Measurements from ENCODE around the gene KCNMA1. TPM values are rescaled to one million over a fixed set of nuclear protein-coding genes. Genes with fewer than 3 reads are reported as not detected.

KCNMA1 gene
- total RNA-seq, 2 experiments from 2014 or later = 0.55 to 1.5 TPM

DNA sequence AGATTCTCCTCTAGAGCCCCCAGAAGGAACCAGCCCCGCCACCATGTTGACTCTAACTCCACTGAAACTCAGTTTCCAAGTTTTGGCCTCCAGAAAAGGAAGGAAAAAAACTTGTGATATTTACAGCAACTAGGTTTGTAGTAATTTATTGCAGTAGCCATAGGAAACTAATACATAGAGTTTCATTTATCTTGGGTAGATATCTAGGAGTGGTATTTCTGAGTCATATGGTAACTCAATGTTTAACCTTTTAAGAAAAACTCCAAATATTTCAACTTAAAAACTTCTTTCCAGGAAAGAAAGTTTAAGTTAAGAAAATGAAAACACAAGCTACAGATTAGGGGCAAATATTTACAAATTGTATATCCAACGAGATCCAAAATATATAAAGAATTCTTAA lies 576.7 kb downstream of the KCNMA1 start:
- ATAC-seq = no peak
- Mint-ChIP-seq H3K4me3 (no peak overlapping the region), H3K36me3 (no peaks in the 10 kb centered on the region), H3K27me3 (peaks cover 3% of the 10 kb centered on the region), H3K9me3 (ENCODE audit: low read depth) (no peaks in the 10 kb centered on the region), H3K27ac (no peak overlapping the region), H3K4me1 (no peaks in the 10 kb centered on the region)
- CTCF ChIA-PET = no interaction called here
- no peak for DNase-seq

DNA sequence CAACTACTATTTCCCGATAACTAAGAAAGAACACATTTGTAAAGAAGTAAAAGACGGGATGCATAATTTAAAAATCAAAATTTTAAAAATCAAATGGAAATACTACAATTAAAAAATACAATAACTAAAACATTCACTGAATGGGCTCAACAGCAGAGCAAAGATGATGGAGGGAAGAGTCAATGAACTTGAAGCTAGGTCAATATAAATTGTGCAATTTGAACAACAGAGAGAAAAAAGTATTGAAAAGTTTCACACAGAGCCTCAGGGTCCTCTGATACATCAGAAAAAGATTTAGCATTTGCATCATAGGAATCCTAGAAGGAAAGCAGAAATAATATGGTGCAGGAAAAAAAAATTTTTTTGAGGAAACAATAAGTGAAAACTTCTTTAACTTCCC lies 581.0 kb downstream of the KCNMA1 start:
- CTCF ChIA-PET = no interaction called here
- Mint-ChIP-seq H3K36me3 (no peaks in the 10 kb centered on the region), H3K4me1 (no peaks in the 10 kb centered on the region), H3K9me3 (ENCODE audit: low read depth) (no peaks in the 10 kb centered on the region), H3K4me3 (no peak overlapping the region), H3K27ac (no peak overlapping the region), H3K27me3 (peaks cover 6% of the 10 kb centered on the region)
- DNase-seq = no peak
- ATAC-seq = no peak

DNA sequence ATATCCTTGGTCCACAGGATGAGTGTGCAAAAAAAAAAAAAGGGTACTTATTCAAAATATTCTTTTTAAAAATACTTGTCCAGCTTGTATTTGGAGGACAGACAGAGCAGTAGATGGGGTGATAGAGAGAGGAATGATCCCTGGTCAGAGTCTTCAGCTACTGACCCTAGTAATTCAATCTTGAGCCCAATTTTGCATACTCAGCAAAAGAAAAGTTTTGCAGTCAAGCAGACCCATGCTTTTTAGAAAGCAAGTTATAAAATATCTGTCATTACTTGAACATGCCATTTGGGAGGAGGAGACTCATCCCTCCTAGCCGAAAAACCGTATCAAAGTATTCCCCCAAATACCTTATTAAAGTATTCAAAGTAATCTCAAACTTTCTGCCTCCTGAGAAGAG lies 585.0 kb downstream of the KCNMA1 start:
- H3K4me1 Mint-ChIP-seq = no peaks in the 10 kb centered on the region
- ATAC-seq (no peak), DNase-seq (no peak)
- H3K27me3 Mint-ChIP-seq = peaks cover 3% of the 10 kb centered on the region
- no peaks in the 10 kb centered on the region for H3K9me3 Mint-ChIP-seq (ENCODE audit: low read depth)
- H3K36me3 Mint-ChIP-seq = no peaks in the 10 kb centered on the region
- CTCF ChIA-PET = no interaction called here
- H3K27ac Mint-ChIP-seq = no peak overlapping the region
- H3K4me3 Mint-ChIP-seq = no peak overlapping the region

DNA sequence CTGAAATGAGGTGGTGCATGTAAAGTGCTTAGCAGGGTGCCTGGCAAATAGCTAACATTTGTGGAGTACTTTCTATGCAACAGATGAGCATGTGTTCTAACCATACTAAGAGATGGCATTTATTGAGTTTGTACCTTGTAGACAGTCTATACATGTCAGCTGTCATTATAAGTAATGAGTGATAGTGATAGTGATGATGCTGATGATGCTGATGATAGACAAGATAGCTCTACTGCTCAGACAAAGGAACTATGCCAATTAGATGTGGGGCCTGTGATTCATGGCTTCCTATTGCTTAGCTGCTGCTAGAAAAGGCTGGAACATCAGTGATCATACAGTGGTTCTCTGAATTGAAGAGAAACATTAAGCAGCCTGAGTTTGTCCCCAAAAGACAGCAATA lies 585.8 kb downstream of the KCNMA1 start:
- H3K9me3 Mint-ChIP-seq (ENCODE audit: low read depth) = no peaks in the 10 kb centered on the region
- peaks cover 3% of the 10 kb centered on the region for H3K27me3 Mint-ChIP-seq
- H3K36me3 Mint-ChIP-seq = no peaks in the 10 kb centered on the region
- no peak for ATAC-seq
- DNase-seq = no peak
- no peak overlapping the region for H3K4me3 Mint-ChIP-seq
- CTCF ChIA-PET = no interaction called here
- H3K27ac Mint-ChIP-seq = no peak overlapping the region
- H3K4me1 Mint-ChIP-seq = no peaks in the 10 kb centered on the region

DNA sequence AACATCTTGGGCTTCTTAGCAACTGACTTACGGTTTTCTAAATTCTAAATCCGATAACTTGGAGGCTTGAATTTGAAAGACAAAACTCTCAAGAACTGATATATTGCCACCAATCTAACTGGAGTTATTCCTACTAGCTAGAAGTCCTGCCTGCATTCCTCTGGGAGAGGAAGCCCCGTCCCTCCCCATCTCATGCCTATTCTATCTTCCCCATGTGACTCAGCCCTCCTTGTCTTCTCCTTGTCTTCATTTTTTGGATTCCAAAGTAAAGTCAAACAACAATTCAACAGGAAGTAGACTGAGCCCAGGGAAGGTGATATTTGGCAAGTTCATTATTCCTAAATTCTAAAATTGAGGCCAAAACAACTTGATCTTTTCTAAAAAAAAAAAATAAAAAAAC lies 587.7 kb downstream of the KCNMA1 start:
- ATAC-seq = no peak
- no peak overlapping the region for H3K27ac Mint-ChIP-seq
- DNase-seq = no peak
- H3K4me3 Mint-ChIP-seq = no peak overlapping the region
- H3K27me3 Mint-ChIP-seq = peaks cover 5% of the 10 kb centered on the region
- H3K36me3 Mint-ChIP-seq = no peaks in the 10 kb centered on the region
- no peaks in the 10 kb centered on the region for H3K4me1 Mint-ChIP-seq
- no peaks in the 10 kb centered on the region for H3K9me3 Mint-ChIP-seq (ENCODE audit: low read depth)
- CTCF ChIA-PET = no interaction called here

DNA sequence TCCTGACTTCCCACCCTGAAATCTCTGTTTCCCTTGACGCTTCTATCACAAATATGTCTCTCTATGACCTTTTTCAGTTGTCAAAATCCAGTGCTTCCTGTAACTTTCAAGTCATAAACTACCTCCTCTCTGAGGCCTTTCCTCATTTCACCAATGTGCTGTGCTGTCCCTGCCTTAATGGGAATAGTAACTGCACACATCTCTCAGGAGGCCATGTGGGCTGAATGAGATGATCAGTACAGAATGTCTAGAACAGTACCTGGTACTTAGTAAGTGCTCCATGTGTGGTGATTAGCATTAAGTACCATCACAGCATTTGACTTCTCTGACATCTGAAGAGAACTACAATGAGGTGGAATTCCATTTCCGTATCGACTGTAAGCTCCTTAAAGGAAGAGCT lies 588.5 kb downstream of the KCNMA1 start:
- H3K36me3 Mint-ChIP-seq = no peaks in the 10 kb centered on the region
- H3K27ac Mint-ChIP-seq = no peak overlapping the region
- no peak overlapping the region for H3K4me3 Mint-ChIP-seq
- no peaks in the 10 kb centered on the region for H3K9me3 Mint-ChIP-seq (ENCODE audit: low read depth)
- DNase-seq (no peak), ATAC-seq (no peak)
- H3K4me1 Mint-ChIP-seq = no peaks in the 10 kb centered on the region
- CTCF ChIA-PET = no interaction called here
- H3K27me3 Mint-ChIP-seq = peaks cover 5% of the 10 kb centered on the region

DNA sequence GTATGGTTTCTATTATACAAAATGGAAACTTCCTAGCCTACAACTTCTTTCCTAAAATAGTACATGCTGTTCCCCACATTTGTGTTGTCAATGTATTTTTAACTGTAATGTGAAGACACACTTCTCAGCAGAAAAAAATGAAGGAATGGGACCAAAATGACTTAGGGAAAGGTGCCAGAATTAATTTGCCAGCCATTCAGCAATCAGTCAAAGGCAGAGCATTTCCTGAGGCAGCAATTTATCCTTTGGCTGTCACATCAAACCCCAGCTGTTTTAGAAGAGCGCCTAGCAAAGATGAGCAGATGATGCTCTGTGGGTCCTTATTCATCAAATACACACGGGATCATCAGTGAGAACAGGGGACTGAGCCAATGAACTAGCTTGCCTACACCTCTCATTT lies 592.5 kb downstream of the KCNMA1 start:
- H3K27ac Mint-ChIP-seq = no peak overlapping the region
- DNase-seq (no peak), ATAC-seq (no peak)
- no peaks in the 10 kb centered on the region for H3K36me3 Mint-ChIP-seq
- H3K9me3 Mint-ChIP-seq (ENCODE audit: low read depth) = no peaks in the 10 kb centered on the region
- CTCF ChIA-PET = no interaction called here
- no peak overlapping the region for H3K4me3 Mint-ChIP-seq
- peaks cover 8% of the 10 kb centered on the region for H3K4me1 Mint-ChIP-seq
- peaks cover 4% of the 10 kb centered on the region for H3K27me3 Mint-ChIP-seq

DNA sequence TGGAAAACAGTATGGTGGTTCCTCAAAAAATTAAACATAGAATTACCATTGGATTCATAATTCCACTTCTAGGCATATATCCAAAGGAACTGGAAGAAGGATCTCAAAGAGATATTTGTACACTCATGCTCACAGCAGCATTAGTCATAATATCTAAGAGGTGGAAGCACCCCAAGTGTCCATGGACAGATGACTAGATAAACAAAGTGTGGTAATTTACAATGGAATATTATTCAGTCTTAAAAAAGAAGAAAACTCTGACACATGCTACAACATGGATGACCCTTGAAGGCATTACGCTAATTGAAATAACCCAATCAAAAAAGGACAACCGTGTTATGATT lies 594.2 kb downstream of the KCNMA1 start:
- no peaks in the 10 kb centered on the region for H3K9me3 Mint-ChIP-seq (ENCODE audit: low read depth)
- no peak for ATAC-seq

DNA sequence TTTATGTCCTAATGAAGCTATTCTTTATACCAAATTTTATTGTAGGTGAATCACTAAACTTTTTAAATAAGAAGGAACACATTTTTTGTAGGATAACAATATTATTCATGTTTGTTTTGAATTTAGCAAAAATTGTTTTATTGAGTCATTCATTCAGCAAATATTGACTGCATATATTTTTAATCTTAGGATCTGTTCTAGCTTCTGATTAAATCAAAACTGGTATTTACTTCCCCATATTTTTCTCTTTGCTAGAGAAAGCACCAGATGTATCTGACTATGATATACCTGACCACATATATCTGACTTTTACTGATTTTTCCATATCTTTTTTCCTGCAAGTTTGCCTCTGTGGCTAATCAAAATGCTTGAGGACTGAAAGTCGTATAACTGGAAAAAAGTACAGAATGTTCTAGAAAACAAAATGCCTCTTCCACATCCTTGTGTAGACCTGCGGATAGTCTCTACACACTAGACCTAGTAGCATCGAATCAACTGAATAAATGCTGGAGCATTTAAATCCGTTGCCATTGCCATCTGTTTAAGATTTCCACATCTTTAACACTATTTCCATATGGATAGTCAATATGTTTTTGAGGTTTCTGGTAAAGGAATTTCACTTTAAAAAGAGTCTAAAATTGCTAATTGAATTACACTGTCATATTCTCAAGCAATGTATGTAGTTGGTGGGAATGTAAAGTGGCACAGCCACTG lies 594.7 kb downstream of the KCNMA1 start:
- H3K4me1 Mint-ChIP-seq = peaks cover 8% of the 10 kb centered on the region
- ATAC-seq (no peak), DNase-seq (no peak)
- no peak overlapping the region for H3K4me3 Mint-ChIP-seq
- H3K36me3 Mint-ChIP-seq = no peaks in the 10 kb centered on the region
- H3K9me3 Mint-ChIP-seq (ENCODE audit: low read depth) = no peaks in the 10 kb centered on the region
- peaks cover 4% of the 10 kb centered on the region for H3K27me3 Mint-ChIP-seq
- H3K27ac Mint-ChIP-seq = no peak overlapping the region
- CTCF ChIA-PET = no interaction called here

More for the DNA sequence above, 594.2 kb downstream of the KCNMA1 start:
- H3K4me1 Mint-ChIP-seq = peaks cover 8% of the 10 kb centered on the region
- no peaks in the 10 kb centered on the region for H3K36me3 Mint-ChIP-seq
- H3K27ac Mint-ChIP-seq = no peak overlapping the region
- CTCF ChIA-PET = no interaction called here
- no peak overlapping the region for H3K4me3 Mint-ChIP-seq
- DNase-seq = no peak
- H3K27me3 Mint-ChIP-seq = peaks cover 4% of the 10 kb centered on the region

DNA sequence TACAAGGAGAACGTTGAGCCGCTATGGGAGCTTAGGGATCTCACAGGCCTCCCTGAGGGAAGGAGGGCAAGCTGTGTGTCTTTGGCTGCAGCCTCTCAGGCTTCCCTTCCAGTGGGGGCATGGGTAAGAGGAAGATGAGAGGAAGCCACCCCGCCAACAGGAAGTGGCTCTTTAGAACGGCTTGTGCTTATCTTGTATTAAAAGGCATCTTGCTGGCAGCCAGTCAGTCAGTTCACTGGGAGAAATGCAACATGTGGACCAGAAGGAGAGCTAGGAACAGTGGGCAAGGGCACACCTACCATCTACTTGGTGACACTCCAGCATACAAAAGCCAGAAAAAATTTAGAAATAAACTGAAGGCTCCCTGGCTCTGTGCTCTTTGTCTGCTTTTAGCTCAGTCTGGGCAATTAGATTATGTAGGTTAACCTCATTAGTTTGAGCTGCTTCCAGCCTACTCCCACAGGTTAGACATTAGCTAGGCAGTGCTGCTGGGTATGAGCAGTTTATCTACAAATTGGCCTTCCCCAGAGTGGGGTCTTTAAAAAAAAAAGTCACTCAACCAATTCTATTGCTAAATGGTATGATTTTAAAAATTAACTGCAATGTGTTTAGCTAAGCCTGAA lies 595.9 kb downstream of the KCNMA1 start:
- no peak overlapping the region for H3K4me3 Mint-ChIP-seq
- CTCF ChIA-PET = interaction anchor here (1.3 kb wide), 1 partner anchor 13 kb away, joined by 3 read pairs; no protein-coding TSS in a partner anchor
- ATAC-seq (peak; percentile 27), DNase-seq (peak; percentile 51)
- H3K36me3 Mint-ChIP-seq = no peaks in the 10 kb centered on the region
- peaks cover 8% of the 10 kb centered on the region for H3K4me1 Mint-ChIP-seq
- H3K27ac Mint-ChIP-seq = peak overlapping the region; percentile 50
- H3K9me3 Mint-ChIP-seq (ENCODE audit: low read depth) = no peaks in the 10 kb centered on the region
- H3K27me3 Mint-ChIP-seq = peaks cover 4% of the 10 kb centered on the region

DNA sequence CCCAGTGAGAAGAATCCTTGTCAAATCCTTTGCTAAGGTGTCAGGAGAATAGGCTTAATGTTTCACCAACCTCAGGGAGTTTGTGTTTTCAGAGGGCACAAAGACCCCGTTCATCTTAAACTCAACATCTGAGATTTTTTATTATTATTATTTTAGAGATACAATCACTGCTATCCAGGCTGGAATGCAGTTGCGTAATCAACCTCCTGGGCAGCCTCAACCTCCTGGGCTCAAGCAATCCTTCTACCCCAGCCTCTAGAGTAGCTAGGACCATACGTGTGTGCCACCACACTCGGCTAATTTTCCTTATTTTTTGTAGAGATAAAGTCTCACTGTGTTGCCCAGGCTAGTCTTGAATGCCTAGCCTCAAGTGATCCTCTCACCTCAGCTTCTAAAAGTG lies 599.2 kb downstream of the KCNMA1 start:
- H3K4me3 Mint-ChIP-seq = no peak overlapping the region
- CTCF ChIA-PET = no interaction called here
- H3K4me1 Mint-ChIP-seq = peaks cover 8% of the 10 kb centered on the region

DNA sequence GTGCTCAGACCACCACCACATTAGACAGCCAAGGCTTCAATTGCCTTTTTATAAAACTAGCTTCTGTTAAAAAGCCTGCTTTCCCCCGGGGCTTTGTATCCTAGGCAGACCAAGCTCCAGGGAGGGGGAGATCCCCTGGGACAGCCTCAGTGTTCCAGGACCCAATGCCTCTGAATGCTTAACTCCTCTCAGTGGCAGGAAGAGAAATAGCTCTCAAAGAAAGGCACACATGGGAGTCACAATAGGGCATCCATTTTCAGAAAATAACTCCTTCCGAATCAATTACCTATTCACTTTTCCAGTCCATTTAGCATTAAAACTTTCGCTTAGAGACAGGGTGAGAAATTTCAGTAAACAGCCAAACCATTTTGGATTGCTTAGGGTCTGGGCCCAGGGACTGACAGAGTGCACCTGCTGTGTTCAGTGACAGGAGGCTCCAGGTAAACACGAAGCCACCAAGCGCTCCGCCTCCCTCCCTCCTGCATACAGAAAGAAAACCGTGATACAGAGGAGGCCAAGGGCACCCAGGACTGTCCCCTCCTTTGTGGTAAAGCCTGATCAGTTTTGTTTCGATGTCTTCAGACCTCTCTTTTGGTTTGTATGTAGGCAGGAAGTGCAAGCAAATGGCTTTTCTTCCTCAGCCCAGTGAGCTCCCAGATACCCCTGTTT lies 599.7 kb downstream of the KCNMA1 start:
- Mint-ChIP-seq H3K36me3 (no peaks in the 10 kb centered on the region), H3K27ac (no peak overlapping the region), H3K9me3 (ENCODE audit: low read depth) (no peaks in the 10 kb centered on the region), H3K4me3 (no peak overlapping the region), H3K27me3 (peaks cover under 1% of the 10 kb centered on the region), H3K4me1 (peaks cover 8% of the 10 kb centered on the region)
- CTCF ChIA-PET = no interaction called here
- ATAC-seq = no peak
- DNase-seq = no peak

More for the DNA sequence above, 599.2 kb downstream of the KCNMA1 start:
- Mint-ChIP-seq H3K9me3 (ENCODE audit: low read depth) (no peaks in the 10 kb centered on the region), H3K36me3 (no peaks in the 10 kb centered on the region), H3K27ac (no peak overlapping the region), H3K27me3 (no peaks in the 10 kb centered on the region)
- no peak for DNase-seq
- ATAC-seq = no peak

DNA sequence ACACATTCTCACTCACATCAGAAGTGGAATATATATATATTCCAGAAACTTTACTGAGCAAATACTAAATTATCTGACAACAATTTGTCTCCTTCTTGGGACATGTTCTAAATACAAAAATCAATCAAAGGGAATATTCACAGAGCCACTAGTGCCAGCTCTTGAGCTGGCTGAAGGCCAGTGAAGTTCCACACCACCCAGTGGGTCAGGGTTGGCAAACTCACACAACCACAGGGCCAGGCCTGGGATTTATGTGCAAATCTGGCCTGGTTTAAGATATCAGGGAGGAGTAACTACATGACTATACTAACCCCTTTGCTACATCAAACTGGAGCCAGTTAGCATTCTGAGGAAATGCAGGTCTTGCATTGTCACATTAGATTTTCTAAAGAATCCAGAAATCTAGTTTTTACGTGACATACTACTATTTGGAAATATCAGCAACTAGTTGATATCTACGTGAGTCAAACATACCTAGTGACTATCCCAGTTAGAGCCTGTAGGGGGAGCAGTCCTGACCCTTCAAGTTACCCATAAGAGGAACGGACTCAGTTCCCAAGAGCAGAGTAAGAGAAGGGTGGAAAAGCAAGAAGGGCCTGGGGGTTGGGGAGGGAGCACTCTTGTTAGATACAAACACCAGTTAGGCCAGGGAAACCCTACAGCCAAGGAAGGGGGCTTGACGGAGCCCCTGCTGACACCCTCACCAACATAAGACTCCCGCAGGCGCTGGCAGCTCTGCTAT lies 600.4 kb downstream of the KCNMA1 start:
- H3K4me3 Mint-ChIP-seq = no peak overlapping the region
- CTCF ChIA-PET = no interaction called here
- peaks cover 4% of the 10 kb centered on the region for H3K27me3 Mint-ChIP-seq
- ATAC-seq = no peak
- H3K9me3 Mint-ChIP-seq (ENCODE audit: low read depth) = no peaks in the 10 kb centered on the region
- no peak for DNase-seq
- H3K4me1 Mint-ChIP-seq = peaks cover 8% of the 10 kb centered on the region
- H3K36me3 Mint-ChIP-seq = no peaks in the 10 kb centered on the region
- H3K27ac Mint-ChIP-seq = no peak overlapping the region

DNA sequence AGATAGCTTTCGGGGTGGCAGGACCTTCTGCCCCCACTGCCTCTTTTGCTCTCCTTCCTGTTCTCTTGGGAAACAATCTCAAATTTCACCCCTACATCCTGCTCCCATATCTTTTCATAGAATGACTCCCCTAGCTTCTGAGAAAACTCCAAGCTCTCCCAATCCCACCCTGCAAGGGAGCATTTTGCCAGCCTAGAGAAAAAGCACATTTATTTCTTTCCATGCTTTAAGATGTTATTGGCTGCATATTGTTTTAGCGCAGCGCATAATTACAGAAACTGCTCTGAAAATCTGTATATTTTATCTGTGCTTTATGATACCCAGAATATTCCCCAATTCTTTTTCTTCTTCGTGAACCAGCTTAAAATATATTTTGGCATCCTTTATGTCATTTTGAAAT lies 601.3 kb downstream of the KCNMA1 start:
- Mint-ChIP-seq H3K27ac (no peak overlapping the region), H3K27me3 (peaks cover 4% of the 10 kb centered on the region), H3K4me3 (no peak overlapping the region), H3K9me3 (ENCODE audit: low read depth) (no peaks in the 10 kb centered on the region), H3K36me3 (no peaks in the 10 kb centered on the region), H3K4me1 (no peaks in the 10 kb centered on the region)
- ATAC-seq (no peak), DNase-seq (no peak)
- CTCF ChIA-PET = no interaction called here
